ENCODE measurements around the gene TACR2. TPM values are rescaled to one million over a fixed set of nuclear protein-coding genes. Genes with fewer than 3 reads are reported as not detected.

The TACR2 gene
- total and polyA plus RNA-seq, 2 experiments from 2014 or later, result not detected

GRCh38 chr10:69434926-69435325 is 18.2 kb upstream of the TACR2 start:
- Histone ChIP-seq H3K27ac (ENCODE audit: low read depth) (no peak overlapping the region), H3K4me2 (no peak overlapping the region), H3K4me3 (no peak overlapping the region), H3K4me1 (ENCODE audit: insufficient read depth) (peaks cover 5% of the 10 kb centered on the region), H3K27me3 (ENCODE audit: insufficient read depth) (no peaks in the 10 kb centered on the region), H4K20me1 (replicated peaks; ENCODE audit: insufficient read depth) (no peaks in the 10 kb centered on the region), H3K9me2 (ENCODE audit: insufficient read depth) (no peaks in the 10 kb centered on the region), H3K79me2 (replicated peaks; ENCODE audit: insufficient read depth) (no peaks in the 10 kb centered on the region), H3F3A (replicated peaks; ENCODE audit: low read depth) (no peaks in the 10 kb centered on the region), H2AFZ (no peak overlapping the region), H3K36me3 (ENCODE audit: insufficient read depth) (no peaks in the 10 kb centered on the region)
- Mint-ChIP-seq H3K27me3 (ENCODE audit: insufficient read depth, low read depth, poor library complexity) (peaks cover 12% of the 10 kb centered on the region), H3K9me3 (peaks cover 7% of the 10 kb centered on the region), H3K4me1 (peaks cover 9% of the 10 kb centered on the region), H3K27ac (no peak overlapping the region), H3K36me3 (ENCODE audit: low read depth) (no peaks in the 10 kb centered on the region; the same call in 1 of the 3 replicates), H3K4me3 (no peak overlapping the region)
- ATAC-seq, result no peak
- DNase-seq (ENCODE audit: low spot score), result no peak
- no peak for TF ChIP-seq POLR2AphosphoS5 (IDR thresholded peaks at IDR 0.05; ENCODE audit: low read depth)
- no peak for TF ChIP-seq EZH2 (IDR thresholded peaks at IDR 0.05; ENCODE audit: low read depth, unreplicated experiment)
- TF ChIP-seq REST (IDR thresholded peaks at IDR 0.05; ENCODE audit: unreplicated experiment), result no peak
- no peak for TF ChIP-seq EZH2phosphoT487 (IDR thresholded peaks at IDR 0.05; ENCODE audit: unreplicated experiment)
- TF ChIP-seq JUNB (IDR thresholded peaks at IDR 0.05; ENCODE audit: unreplicated experiment), result no peak
- TF ChIP-seq ZNF462 (CRISPR knock-in tag; IDR thresholded peaks at IDR 0.05), result no peak
- no peak for TF ChIP-seq NANOG (IDR thresholded peaks at IDR 0.05; ENCODE audit: borderline replicate concordance)
- TF ChIP-seq CREB1 (CRISPR knock-in tag; IDR thresholded peaks at IDR 0.05; ENCODE audit: low read depth), result no peak
- TF ChIP-seq ZNF114 (CRISPR knock-in tag; IDR thresholded peaks at IDR 0.05), result no peak

All from GM23338 (cell line).